Tibial nerve (tissue), 3 donors: Measurements from ENCODE around the gene C2orf69.

ENCODE experiments used
- CTCF ChIP-seq, 5 experiments: fragments of 200-600 bp in 3 of 5; fragments of 450-650 bp in 2 of 5; sonication (generic) in 3 of 5; IDR thresholded peaks; one replicate each; pipeline ENCODE4 v1.5.1; 2016 to 2019; ENCODE audit warnings: antibody characterized with exemption in 5 of 5, mild to moderate bottlenecking in 3 of 5, moderate library complexity in 2 of 5
- POLR2A ChIP-seq, 2 donors: fragments of 450-650 bp; IDR thresholded peaks; one replicate each; pipeline ENCODE4 v1.6.1; 2017; ENCODE audit warnings: antibody characterized with exemption in 2 of 2, mild to moderate bottlenecking in 2 of 2, moderate library complexity in 2 of 2

DNA sequence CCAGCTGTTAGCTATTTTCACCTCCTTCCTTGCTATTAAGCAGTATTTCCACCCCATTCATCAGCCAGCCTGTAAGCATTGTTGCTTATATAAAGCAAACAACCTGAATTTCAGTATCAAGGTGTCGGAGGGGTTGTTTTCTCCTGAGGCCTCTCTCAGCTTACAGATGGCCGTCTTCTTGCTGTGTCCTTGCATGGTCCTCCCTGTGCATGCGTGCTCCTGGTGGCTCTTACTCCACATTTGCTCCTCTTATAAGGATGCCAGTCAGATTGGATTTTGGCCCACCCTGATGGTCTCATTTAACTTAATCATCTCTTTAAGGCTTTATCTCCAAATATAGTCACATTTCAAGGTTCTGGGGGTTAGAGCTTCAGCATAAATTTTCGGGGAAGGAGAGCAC lies 46.9 kb downstream of the C2orf69 start:
- TF ChIP-seq CTCF (IDR thresholded peaks at IDR 0.05) (no peak), POLR2A (IDR thresholded peaks at IDR 0.05) (no peak)
